Measurements from ENCODE around the gene GRM8.

Gene GRM8

DNA sequence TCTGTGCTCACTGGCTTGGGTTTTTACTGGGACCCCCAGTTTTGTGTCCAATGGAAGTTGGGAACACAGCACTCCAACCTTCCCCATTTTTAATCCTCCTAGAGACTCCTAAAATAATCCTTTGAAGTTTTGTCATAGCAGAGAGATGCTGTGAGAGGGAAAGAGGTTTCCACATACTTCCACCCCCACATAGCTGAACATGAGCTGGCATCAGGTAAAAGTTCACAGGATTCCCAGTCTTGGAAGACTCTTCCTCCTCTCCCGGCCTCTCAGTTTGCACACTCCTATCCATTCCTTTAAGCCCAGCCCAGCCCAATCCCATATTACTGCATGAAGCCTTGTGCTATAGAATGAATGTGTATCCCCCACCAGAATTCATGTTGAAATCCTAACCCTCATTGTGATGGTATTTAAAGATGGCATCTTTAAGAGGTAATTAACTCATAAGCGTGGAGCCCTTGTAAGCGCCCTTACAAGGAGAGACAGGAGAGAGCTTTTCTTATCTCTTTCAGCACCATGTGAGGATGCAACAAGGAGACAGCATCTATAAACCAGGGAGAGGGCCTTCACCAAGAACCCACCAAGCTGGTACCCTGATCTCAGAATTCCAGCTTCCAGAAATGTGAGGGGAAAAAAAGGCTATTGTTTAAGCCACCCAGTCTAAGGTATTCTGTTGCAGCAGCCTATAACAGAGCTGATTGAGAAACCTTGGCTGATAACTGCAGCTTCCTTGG lies 22.4 kb downstream of the GRM8 start:
- DNase-seq, result no peak

DNA sequence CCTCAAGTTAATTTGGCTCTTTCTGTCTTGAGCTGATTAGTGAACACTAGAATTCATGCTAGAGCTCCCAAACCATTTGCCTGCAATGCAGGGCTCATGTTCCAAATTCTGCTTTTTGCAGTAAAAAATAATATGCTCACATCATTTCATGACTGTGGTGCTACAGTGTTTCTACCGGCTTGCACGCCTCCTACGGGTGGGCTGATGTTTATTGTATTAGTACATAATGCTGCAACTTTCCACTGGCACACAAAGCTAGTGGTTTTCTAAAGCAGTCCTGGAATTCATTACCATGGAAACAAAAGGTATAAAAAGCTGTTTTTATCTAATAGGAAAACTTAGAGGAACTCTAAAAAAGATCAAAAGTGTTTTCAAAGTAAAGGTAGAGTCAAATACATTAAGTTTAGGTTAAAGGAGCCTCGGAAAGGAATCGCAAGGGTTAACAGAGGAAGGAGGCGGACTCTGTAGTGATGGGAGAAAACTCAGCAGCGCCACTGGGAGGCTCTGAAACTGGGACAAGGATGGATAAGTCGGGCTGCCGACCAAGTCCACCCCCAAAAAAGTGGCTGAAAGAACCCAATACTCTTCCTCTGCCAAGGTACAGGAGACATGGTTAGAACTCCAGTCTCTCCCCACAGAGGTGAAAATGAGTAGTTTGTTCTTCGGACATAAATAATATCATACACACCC lies 25.9 kb downstream of the GRM8 start:
- no peak for DNase-seq

DNA sequence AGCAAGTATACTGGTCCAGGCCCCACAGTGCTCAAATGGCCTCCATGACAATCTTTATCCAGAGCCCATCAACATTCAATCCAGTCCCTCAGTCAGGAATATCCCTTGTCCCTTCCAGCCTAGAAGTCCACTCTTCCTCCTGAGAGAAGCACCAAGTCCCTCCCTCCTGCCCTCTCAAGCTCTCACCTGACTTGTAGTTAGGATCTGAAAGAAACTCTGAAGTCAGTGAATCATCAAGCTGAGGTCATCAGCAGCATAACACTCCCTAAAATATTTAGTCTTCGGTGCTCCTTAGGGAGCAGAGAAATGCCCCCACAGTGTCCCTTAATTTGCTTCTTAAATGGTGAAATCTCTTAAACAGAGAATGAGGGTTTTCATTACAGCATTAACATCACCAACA lies 31.0 kb downstream of the GRM8 start:
- no peak for DNase-seq

DNA sequence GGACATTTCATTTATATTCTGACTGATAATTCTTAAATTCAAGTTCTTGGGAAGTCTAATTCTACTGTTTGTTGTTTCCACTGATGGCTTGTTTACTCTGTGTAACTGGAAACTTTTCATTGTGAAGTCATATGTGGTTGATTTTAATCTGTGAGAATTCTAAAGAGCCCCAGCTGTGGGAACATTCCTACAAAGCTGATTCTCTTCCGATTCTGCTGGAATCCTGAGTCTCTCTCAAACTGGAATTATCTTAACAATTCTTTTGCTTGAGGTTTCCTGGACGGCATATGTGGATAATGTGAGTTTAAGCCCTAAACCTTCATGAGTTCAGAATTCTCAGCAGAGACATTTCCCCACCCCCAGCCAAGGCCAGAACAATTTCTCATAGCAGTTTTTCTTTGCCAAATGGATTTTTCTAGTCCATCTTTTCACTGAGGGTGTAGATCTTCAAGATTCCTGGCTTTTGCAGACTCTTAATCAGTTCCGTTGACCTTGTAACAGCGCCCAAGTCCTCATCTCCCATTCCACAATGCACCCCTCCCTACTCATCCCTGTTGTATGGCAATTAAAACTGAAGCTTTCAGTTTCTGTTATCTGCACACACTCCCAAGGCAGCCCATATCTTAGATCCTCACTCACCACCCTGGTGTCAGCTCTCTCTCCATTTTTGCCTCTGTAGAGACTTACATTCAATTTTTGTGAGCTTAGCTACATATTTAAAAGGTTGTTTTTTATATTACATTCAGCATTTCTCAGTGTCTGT lies 37.6 kb downstream of the GRM8 start:
- DNase-seq, result no peak

DNA sequence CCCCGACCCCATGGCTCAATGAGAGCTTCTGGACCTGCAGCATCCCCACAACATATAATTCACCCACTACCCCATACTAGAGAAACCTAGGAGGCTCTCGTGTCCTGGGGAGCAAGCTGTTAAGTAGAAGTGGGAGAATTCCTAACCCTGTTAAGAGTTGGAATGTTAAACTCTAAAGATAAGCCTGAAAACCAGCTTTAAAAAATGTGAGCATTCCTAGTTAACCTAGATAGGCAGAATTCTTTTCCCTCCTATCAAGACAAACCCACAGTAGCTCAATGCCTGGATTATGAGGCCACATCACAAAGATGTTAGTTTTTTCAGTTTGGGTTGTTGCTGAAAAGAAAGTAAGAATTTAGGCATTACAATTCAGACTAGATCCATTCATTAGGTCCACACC lies 42.9 kb downstream of the GRM8 start:
- no peak for DNase-seq

DNA sequence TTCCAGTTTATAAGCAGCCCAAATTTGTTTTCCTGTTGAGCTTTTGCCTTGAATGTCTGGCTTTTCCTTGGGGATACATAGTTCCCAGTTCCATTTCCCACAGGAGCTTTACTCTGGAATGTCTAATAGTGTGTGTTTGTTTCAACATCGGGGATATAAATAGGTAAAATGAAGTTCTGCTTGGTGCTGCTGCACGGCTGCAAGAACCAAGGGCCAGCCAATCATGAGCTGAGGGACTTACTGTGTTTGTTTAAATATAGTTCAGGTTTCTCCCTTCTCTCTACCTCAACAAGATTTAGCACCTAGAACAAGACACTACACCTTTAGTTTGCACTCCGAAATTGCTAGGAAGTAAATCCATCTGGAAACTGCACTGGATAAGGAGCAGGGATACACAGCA lies 43.9 kb downstream of the GRM8 start:
- DNase-seq, result no peak

DNA sequence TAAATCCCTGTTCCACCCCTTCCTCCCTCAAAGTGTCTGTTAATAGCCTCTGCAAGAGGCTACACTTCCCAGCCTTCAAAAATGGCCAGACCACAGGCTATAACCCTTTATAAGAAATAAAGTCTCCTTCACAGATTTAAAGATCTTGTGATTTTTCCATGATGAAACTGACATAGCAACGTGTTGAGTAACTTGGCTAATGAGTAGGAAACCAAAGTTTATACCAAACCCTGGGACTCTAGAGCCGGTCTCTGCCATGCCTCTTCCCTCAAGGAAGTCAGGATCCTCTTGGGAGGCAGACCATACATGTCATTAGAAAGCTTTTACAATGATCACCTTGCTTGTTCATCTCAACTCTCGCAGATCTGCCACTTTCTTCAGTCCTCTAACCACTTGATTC lies 44.4 kb downstream of the GRM8 start:
- DNase-seq, result no peak

DNA sequence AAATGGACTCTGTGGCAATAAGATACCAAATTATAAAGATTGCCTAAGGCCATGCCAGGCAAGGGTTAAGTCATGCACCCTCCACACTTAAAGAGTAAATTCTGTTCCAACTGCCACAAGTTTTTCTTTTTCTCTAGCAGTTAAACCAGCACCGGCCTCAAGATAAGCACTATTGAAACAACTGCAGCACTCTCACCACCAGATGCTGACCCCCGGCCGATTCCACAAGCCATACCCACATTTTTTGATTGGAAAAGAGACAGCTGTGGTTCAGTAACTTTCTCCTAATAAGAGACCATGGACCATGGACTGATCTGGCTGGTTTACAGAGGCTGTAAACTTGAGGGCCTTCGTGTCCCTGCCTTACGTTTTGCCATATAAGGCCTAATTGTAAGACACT lies 44.9 kb downstream of the GRM8 start:
- DNase-seq, result no peak

DNA sequence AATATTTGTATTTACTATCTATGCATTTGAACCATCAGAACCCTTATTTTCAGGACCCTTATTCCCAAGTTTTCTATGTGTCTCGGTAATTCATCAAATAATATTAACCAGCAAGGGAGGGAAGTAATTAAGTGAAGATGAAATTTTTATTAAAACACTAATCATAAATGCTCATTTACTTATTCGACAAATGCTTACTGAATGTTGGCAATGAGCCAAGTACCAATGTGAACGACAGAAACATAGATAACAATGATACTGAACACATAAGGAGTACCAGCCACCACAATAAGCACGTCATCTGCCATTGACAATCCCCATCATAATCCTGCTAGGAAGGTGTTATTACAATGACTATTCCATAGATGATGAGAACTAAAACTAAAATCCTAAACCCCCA lies 45.5 kb downstream of the GRM8 start:
- no peak for DNase-seq

DNA sequence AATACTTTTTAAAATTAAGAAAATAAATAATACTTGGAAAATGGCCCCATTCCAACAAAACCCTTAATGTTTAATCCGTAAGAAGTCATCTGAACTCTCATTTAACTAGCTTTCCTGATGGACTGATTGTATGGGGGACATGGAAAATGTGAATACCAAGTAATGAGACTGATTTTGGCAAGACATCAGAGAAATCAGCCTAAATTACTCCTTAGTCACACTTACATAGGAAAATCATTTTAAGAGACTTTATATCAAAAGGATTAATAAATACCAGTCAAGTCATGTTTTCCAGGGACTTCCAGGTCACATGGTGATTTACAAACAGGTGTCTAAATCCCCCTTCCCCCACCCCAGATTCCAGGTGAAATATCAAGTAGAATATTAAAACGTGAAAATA lies 58.2 kb downstream of the GRM8 start:
- no peak for DNase-seq

DNA sequence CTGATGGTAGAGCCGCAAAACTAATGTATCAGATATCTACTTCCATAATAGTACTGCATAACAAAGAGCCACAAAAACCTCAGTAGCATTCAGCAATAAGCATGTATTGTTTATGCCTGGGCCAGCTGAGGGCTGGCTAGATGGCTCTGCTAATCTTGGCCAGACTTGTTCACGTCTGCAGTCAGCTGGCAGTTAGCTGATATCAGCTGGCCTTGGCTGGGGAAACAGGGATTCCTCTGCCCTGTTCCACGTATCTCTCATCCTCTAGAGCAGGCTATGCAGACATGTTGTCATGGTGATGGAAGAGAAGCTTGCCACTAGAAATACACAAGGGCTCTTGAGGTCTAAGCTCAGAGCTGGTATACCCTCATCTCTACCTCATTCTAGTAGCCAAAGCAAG lies 62.9 kb downstream of the GRM8 start:
- DNase-seq, result no peak

DNA sequence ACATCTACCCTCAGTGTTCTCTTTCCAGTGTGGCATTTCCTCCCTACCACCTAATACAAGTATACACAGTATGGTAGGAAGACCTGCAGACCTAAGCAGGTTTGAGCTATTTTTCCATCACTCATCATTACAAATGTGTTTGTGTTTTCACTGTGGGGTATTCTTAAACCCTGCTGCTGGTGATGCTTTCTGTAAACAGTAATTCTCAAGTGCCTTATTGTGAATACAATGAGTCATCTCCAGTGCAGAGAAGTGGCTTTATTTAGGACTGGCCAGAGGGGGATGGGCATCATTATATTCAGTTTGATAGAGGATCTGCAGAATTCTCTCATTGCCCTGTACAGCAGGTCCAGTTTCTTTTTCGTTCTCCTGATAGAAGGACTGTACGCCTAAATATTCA lies 63.7 kb downstream of the GRM8 start:
- no peak for DNase-seq

DNA sequence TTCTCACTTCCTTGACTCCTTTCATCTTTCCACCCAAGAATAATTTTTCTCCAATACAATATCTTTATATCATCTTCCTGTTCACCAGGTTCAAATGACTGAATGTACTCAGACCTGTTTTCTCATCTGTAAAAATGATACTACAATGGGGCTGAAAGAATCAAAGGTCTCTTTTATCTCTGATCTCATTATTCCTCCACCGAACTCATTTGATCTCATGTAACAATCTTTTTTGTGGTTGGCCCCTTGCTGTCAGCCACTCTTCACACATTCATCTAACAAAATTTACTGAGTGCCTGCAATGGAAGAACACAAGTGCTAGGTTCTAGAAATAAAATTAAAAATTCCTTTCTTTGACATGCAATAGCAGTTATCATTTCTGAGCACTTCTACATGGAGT lies 65.0 kb downstream of the GRM8 start:
- no peak for DNase-seq

DNA sequence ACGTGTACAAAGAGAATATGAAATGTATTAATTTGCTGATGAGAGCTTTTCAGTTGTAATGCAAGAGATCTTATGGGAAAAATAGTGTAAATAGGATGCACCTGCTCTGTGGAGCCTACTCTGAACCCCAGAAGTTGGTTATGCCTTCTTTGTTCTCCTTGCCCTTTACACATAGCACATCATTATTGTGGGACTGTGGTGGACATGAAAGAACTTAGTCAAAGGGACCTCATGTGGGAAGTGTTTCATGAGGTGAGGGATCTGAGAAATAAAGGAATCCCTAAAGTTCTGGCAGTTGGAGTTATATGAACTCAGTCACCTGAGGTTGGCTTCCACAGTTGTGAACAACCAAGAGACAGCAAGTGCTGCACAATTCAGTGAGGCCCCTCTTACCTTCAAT lies 66.1 kb downstream of the GRM8 start:
- DNase-seq, result no peak

DNA sequence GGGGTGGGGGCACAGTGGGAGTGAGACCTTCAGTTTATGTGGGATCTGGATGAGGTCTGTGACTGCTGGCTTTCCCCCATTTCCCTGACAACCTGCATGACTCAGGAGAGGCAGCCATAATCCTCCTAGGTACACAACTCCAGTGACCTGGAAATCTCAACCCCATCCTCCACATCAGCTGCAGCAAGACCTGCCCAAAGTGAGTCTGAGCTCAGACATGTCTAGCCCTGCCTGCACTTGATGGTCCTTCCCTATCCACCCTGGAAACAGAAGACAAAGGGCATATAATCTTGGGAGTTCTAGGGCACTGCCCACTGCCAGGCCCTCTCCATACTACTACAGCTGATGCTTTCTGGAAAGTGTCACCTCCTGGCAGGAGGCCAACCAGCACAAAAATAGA lies 75.6 kb downstream of the GRM8 start:
- no peak for DNase-seq

DNA sequence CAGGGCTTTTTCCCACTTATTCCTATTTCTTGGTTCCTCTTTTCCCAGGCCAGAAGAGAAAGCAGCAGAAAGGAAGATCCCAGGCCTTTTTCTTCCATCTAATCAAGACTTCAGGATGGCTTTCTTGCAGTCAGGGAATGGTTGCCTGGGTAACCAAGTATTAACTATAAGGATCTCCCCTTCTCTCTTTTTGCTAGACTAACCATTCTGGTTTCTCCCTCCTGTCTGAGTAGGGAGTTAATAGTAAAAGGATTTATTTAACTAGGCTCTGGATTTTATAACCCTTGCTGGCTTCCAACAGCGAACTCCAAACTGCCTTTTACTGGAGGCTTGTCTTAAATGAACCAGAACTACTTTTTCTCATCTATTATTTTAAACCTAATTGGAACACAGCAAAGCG lies 90.4 kb downstream of the GRM8 start:
- no peak for DNase-seq

DNA sequence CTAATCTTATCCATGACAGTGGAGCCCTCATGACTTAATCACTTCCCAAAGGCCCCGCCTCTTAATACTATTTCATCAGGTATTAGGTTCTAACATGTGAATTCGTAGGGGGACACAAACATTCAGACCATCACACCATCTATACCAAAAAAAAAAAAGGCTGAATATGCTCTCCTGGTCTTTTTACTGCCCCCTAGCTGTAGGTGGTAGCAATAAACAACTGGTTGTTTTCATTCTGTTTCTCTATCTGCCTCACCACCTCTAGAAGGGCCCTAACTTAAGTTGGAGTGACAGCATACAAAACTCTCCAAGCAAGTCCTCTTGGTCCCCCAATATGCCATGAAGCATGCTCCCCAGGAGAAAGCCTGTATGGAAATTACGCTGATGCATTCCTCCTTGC lies 94.1 kb downstream of the GRM8 start:
- DNase-seq, result no peak

DNA sequence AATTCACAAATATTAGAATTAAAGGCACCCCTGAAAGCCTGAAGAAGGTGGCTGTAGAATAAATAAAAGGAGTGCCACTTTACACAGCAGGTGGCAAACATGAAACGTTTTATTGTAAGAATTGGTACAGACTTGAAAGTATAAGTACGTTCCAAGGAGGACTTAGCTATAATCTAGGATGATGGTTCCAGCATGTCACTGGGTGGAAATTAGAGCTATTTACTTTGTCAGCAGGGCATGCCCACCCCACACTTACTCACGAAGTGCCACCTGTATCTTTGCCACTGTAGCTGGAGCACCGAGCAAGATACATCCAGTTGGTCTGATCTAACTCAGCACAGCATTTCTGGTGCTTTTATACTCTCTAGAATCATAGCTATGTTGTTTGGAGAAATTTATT lies 97.8 kb downstream of the GRM8 start:
- no peak for DNase-seq

DNA sequence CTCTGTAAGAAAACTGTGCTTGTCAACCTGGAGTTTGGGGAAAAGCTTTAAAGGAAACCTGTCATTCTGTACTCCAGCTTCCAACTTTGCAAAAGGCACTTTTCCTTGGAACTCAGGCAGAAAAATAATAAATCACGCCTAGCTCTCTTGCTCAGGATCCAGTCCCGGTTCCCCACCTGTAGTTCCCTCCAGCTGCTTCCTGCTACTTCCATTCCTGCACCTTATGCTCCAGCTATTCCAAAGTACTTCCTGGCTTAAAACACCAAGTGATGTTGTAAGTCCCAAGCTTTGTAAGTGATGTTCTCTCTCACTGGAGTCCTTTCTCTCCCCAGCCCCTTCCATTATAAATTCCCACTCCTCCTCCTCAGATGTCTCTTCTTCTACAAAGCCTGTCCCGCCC lies 98.6 kb downstream of the GRM8 start:
- DNase-seq, result no peak

DNA sequence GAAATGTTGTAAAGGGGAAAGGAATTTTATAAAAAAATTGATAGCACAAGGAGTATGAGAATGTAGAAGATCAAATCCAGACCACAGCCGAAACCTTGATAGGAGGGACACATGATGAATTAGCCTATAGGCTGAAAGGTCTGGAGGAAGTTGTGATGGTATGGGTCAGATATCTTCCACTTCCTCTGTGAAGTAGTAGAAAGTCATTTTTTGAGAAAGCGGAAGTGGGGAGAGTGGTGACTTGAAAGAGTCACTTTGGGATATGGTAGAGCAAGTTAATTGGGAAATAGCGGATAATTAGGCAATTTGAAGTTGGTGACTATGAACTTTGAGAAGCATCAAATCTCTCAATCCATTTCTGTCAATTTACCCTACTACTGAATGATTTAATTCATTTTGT lies 99.4 kb downstream of the GRM8 start:
- DNase-seq, result no peak

DNA sequence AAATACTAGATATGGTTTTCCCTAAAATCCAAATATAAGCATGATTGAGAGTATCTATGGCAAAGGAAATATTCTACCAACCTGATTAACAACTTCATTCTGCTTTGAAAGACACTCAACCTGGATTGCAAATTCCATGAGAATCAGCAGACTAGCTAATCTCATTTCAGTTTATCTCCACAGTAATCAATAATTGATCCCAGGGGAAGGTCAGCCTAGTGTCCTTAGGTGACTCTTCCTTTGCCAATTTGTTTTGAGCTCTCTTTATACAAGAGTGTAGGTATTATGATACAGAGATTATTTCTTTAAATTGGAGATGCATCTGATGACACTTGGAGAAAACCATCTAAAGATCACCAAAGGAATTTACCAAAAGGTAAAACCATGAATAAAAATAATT lies 100.3 kb downstream of the GRM8 start:
- DNase-seq, result no peak

DNA sequence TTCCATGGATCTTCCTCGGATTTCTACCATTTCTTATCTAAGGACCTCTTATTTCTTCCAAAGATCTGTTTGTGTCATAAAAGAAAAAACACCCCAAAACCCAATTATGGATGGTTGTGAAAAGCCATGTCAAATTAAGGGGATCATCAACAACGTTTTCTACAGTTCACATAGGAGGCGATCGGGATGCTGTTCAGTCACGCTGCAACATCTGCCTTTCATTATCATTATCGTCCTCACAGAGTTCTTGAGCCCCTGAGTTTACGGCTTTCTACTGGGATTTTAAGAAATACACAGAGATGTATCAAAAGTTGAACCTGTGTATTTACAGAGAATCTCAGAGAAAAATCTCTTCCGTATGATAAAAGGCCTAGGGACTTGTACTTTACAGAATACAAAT lies 101.4 kb downstream of the GRM8 start:
- DNase-seq, result no peak

DNA sequence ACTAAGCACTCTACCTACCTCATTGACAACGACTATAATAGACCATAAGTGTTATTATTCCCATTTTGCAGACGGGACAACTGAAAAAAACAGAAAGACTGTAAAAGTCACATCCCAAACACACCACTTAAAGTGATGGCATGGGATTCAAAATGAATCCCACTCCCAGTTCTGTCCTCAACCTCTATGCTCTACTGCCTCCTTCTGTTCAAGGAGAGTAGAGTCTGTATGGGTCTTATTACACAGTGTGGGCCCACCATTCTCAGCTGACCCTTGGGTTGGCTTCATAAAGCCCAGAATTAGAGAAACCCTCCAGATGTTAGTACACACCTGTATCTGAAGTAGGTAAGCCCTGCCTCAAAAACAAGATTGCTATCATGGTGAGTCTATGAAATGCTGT lies 102.2 kb downstream of the GRM8 start:
- no peak for DNase-seq
